ENCODE data around the gene NPPC. TPM values are rescaled to one million over a fixed set of nuclear protein-coding genes. Genes with fewer than 3 reads are reported as not detected.
"Not testable (repeated sequence)": the region's sequence is repeated elsewhere in the genome, so short reads cannot be mapped to it uniquely, and the experiment has no call there.

The NPPC gene
- total RNA-seq, 2 experiments from 2014 or later: not detected

DNA sequence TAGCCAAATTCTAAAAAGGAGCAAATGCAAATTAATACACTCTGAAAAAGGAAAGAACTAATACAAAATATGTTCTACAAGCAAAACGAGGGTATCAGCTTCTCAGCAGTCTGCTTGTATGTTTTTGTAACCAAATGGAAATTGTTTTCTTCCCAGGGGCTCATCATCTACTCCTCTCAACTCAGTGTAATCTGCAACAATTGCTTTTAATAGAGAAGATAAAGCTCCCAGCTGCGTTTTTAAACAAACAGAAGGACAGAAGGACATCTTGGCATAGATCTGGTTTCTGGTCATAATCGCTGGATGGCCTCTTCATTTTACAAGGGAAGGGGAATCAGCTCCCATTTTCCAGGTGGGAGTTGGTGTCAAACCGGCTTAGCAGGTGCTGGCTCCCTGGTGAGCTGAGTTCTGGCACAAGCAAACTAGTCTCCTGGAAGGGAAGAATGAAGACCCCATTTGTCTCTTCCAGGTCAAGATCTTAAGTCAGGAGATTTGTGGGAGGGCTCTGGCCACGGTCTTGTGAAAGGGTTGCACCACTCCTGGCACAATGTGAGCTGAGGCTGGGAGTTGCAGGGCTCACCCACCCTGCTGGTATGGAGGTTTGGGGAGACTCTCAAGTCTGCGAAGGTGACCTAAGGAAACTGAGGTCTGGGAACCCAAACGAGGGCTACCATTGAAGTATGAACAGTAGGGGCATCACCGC is 41.6 kb downstream of the NPPC start:
- no peak for DNase-seq
- Mint-ChIP-seq H3K36me3 (no peaks in the 10 kb centered on the region), H3K4me3 (no peak overlapping the region), H3K9me3 (ENCODE audit: low read depth) (no peaks in the 10 kb centered on the region), H3K27me3 (peaks cover 51% of the 10 kb centered on the region), H3K4me1 (no peaks in the 10 kb centered on the region), H3K27ac (no peak overlapping the region)
- CTCF ChIA-PET: no interaction called here
- ATAC-seq: no peak

GRCh38 chr2:231883468-231883881 is 42.7 kb downstream of the NPPC start:
- Mint-ChIP-seq H3K9me3 (ENCODE audit: low read depth) (no peaks in the 10 kb centered on the region), H3K27me3 (peaks cover 53% of the 10 kb centered on the region), H3K27ac (no peak overlapping the region), H3K36me3 (no peaks in the 10 kb centered on the region), H3K4me3 (no peak overlapping the region), H3K4me1 (no peaks in the 10 kb centered on the region)
- ATAC-seq (no peak), DNase-seq (no peak)
- CTCF ChIA-PET: interaction anchor here (0.6 to 1.6 kb wide), 2 partner anchors 18 to 196 kb away, joined by 3 to 4 read pairs; no protein-coding TSS in a partner anchor

GRCh38 chr2:231882646-231883045 is 43.5 kb downstream of the NPPC start:
- Mint-ChIP-seq H3K9me3 (ENCODE audit: low read depth) (no peaks in the 10 kb centered on the region), H3K4me1 (no peaks in the 10 kb centered on the region), H3K27ac (no peak overlapping the region), H3K4me3 (no peak overlapping the region), H3K36me3 (no peaks in the 10 kb centered on the region), H3K27me3 (peaks cover 47% of the 10 kb centered on the region)
- ATAC-seq: no peak
- DNase-seq: no peak
- CTCF ChIA-PET: interaction anchor here (1.6 kb wide), 1 partner anchor 19 kb away, joined by 4 read pairs; no protein-coding TSS in a partner anchor

DNA sequence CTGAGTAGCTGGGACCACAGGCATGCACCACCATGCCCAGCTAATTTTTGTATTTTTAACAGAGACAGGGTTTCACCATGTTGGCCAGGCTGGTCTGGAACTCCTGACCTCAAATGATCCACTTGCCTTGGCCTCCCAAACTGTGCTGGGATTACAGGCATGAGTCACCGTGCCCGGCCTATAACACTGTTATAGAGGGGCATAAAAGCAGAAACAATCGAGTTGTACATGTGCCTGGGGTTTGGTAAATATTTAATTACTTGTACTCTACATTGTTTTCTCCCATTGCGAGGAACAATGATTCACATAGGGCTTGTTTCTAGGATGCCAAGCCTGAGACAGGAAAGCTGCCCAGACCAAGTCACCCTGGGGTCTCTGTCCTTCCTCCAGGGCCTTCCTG is 45.8 kb downstream of the NPPC start:
- H3K27ac Mint-ChIP-seq; DNase-seq; H3K36me3 Mint-ChIP-seq; H3K4me1 Mint-ChIP-seq; ATAC-seq; H3K4me3 Mint-ChIP-seq; CTCF ChIA-PET; H3K9me3 Mint-ChIP-seq (ENCODE audit: low read depth): not testable (repeated sequence)
- H3K27me3 Mint-ChIP-seq: peaks cover 38% of the 10 kb centered on the region

GRCh38 chr2:231879216-231879615 is 47.0 kb downstream of the NPPC start:
- Mint-ChIP-seq H3K36me3 (no peaks in the 10 kb centered on the region), H3K27ac (no peak overlapping the region), H3K4me1 (no peaks in the 10 kb centered on the region), H3K27me3 (peaks cover 29% of the 10 kb centered on the region), H3K4me3 (no peak overlapping the region), H3K9me3 (ENCODE audit: low read depth) (no peaks in the 10 kb centered on the region)
- ATAC-seq: no peak
- CTCF ChIA-PET: interaction anchor here (0.6 kb wide), 1 partner anchor 423 kb away, joined by 3 read pairs; no protein-coding TSS in a partner anchor
- DNase-seq: no peak

GRCh38 chr2:231877533-231878456 is 48.4 kb downstream of the NPPC start:
- Mint-ChIP-seq H3K4me1 (no peaks in the 10 kb centered on the region), H3K9me3 (ENCODE audit: low read depth) (no peaks in the 10 kb centered on the region), H3K27ac (no peak overlapping the region), H3K4me3 (no peak overlapping the region), H3K27me3 (peaks cover 21% of the 10 kb centered on the region), H3K36me3 (no peaks in the 10 kb centered on the region)
- CTCF ChIA-PET: interaction anchor here (1.8 kb wide), 1 partner anchor 25 kb away, joined by 4 read pairs; no protein-coding TSS in a partner anchor
- no peak for ATAC-seq
- DNase-seq: no peak

- H3K27ac Mint-ChIP-seq: no peak overlapping the region
- H3K9me3 Mint-ChIP-seq (ENCODE audit: low read depth): no peaks in the 10 kb centered on the region
- DNase-seq (no peak), ATAC-seq (no peak)
- H3K36me3 Mint-ChIP-seq: no peaks in the 10 kb centered on the region
- CTCF ChIA-PET: no interaction called here
- H3K4me3 Mint-ChIP-seq: no peak overlapping the region
- H3K27me3 Mint-ChIP-seq: peaks cover 14% of the 10 kb centered on the region
- no peaks in the 10 kb centered on the region for H3K4me1 Mint-ChIP-seq
These were observed 51.3 kb downstream of the NPPC start for GRCh38 chr2:231874944-231875343.

Small RNA genes lying within 50 kb of the gene (microRNA-seq; reads per million reads assigned to microRNA genes)
- gene MIR1471: not detected

Other genes starting within 250 kb of the NPPC start
- gene PTMA, start 217.9 kb downstream of the NPPC start, total RNA-seq: 1,000 to 10,000 TPM; 1,489 to 1,775 TPM
- 10 to 100 TPM; 37.5 to 41.7 TPM for gene PDE6D, start 145.1 kb downstream of the NPPC start, total RNA-seq
- 10 to 100 TPM; 47.3 to 54.4 TPM for gene COPS7B, start 140.0 kb downstream of the NPPC start, total RNA-seq
- gene DIS3L2, start 35.3 kb upstream of the NPPC start, total RNA-seq: 10 to 100 TPM; 25.4 to 39.4 TPM